GM23338 (cell line): ENCODE data around the gene TMEM131L.

Experiments used
- CTCF ChIP-seq, 2 experiments: fragments of 200-600 bp in 1 of 2; sonication (generic) in 1 of 2; conservative IDR thresholded peaks; 2 replicates each; pipeline versions ENCODE4 v1.5.1 to v1.6.1; 2016 to 2017; ENCODE audit warnings: antibody characterized with exemption in 2 of 2, low read depth in 2 of 2, mild to moderate bottlenecking in 2 of 2, moderate library complexity in 1 of 2
- POLR2AphosphoS5 ChIP-seq: IDR thresholded peaks from 2 replicates; pipeline ENCODE4 v1.6.1; 2016; ENCODE audit warnings: antibody characterized with exemption, low read depth
- REST ChIP-seq: IDR thresholded peaks from one replicate; pipeline ENCODE4 v1.6.1; 2018; ENCODE audit warnings: antibody characterized with exemption; ENCODE audit not compliant: unreplicated experiment

GRCh38 chr4:153452658-153453378 lies 13.3 kb upstream of the TMEM131L start:
- no peak for TF ChIP-seq CTCF (conservative IDR thresholded peaks at IDR 0.05; ENCODE audit: low read depth in 2 of 2)
- TF ChIP-seq POLR2AphosphoS5 = no peak
- no peak for TF ChIP-seq REST
